Kidney (tissue), 14 donors: Measurements from ENCODE around the gene TCF7L1. TPM values are rescaled to one million over a fixed set of nuclear protein-coding genes. Genes with fewer than 3 reads are reported as not detected.

Source experiments
- DNase-seq, 5 donors: peaks; one replicate each; pipeline ENCODE4 v3.0.0-alpha.2; 2013 to 2020
- FAIRE-seq: peaks from 2 replicates; lab custom pipeline; 2012; peaks lifted over from hg19 to GRCh38; lab: Jason Lieb, UNC
- H3K27ac ChIP-seq, 2 donors: one replicate each; pipeline ENCODE4 v1.7.0; 2013; ENCODE audit warnings: low read depth in 2 of 2, low read length in 2 of 2, inconsistent platforms in 1 of 2
- H3K27me3 ChIP-seq: one replicate; pipeline ENCODE4 v1.7.1; 2013; ENCODE audit warnings: low read length, inconsistent platforms; ENCODE audit not compliant: control insufficient read depth, insufficient read depth
- H3K36me3 ChIP-seq, 3 donors: one replicate each; pipeline versions ENCODE4 v1.7.0 to v1.7.1; 2013; ENCODE audit warnings: low read length in 3 of 3, control low read depth in 1 of 3, inconsistent platforms in 1 of 3; ENCODE audit not compliant: insufficient read depth in 3 of 3, control insufficient read depth in 2 of 3
- H3K4me1 ChIP-seq, 3 donors: one replicate each; pipeline versions ENCODE4 v1.7.0 to v1.7.1; 2013; ENCODE audit warnings: low read length in 3 of 3, inconsistent platforms in 1 of 3, low read depth in 1 of 3; ENCODE audit not compliant: control insufficient read depth in 2 of 3, insufficient read depth in 2 of 3
- H3K4me3 ChIP-seq, 3 donors: one replicate each; pipeline versions ENCODE4 v1.7.0 to v1.8.1; 2013; ENCODE audit warnings: low read length in 3 of 3, control low read depth in 1 of 3, inconsistent platforms in 1 of 3
- H3K9ac ChIP-seq, 3 donors: one replicate each; pipeline versions ENCODE4 v1.7.0 to v1.7.1; 2013; ENCODE audit warnings: low read length in 3 of 3, control low read depth in 1 of 3, inconsistent platforms in 1 of 3
- H3K9me3 ChIP-seq, 3 donors: one replicate each; pipeline versions ENCODE4 v1.7.0 to v1.7.1; 2013; ENCODE audit warnings: low read length in 3 of 3, control low read depth in 1 of 3, inconsistent platforms in 1 of 3; ENCODE audit not compliant: control insufficient read depth in 2 of 3, insufficient read depth in 1 of 3
- CTCF ChIP-seq: IDR thresholded peaks from 3 replicates; pipeline ENCODE4 v1.5.1; 2012; ENCODE audit warnings: mild to moderate bottlenecking, moderate library complexity, borderline replicate concordance; ENCODE audit not compliant: insufficient read depth; ENCODE audit errors: extremely low read depth
- intact Hi-C: fragments of 100-400 bp; cut with DNase I; formaldehyde crosslinking; loops from one replicate; pipeline ENCODE4 v1.11.1; 2022
- polyA plus RNA-seq: library from polyadenylated mRNA; stranded (reverse); fragments of 350-450 nt; fragmentation: Illumina TruSeq; extraction: RNeasy Lipid Tissue Mini Kit (QIAGEN cat#74804); gene quantifications from one replicate; pipeline ENCODE4 v1.2.3, GENCODE V29; 2014; ENCODE audit warnings: low read depth, low replicate concordance; ENCODE audit not compliant: insufficient read depth
- total RNA-seq: library from RNA; stranded (reverse); fragmentation: NEBNext Ultra II Directional; extraction: Animal tissue kit (Norgen Biotek cat#: 25700); gene quantifications from one replicate; pipeline ENCODE4 v1.2.1, GENCODE V29; 2021
- donor health status: control.
- donor health status: control.
- donor health status: control.
- donor health status: control.
- donor health status: control.
- donor health status: DM: yes; HTN: yes; CAD: no.
- donor health status: Normal renal cell carcinoma (clear cell type).

TCF7L1 gene
- total and polyA plus RNA-seq, 2 donors from 2014 or later = 10.2 to 12.5 TPM

DNA sequence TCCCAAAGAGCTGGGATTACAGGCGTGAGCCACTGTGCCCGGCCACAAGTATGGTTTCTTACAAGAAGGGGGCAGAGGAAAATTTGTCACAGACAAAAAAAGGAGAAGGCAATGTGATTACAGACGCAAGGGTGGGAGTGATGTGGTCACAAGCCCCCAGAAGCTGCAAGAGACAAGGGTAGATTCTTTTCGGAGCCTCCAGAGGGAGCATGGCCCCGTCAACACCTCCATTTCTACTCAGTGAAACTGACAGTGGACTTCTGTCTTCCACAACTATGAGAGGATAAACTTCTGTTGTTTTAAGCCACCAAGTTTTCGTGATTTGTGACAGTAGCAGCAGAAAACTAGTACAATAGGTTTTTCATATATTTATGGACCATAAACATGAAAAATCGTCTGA, 2.1 kb upstream of the TCF7L1 start:
- peaks cover 0 to 7% (median 7%) of the 10 kb centered on the region in 3 donors for H3K4me1 ChIP-seq
- no peak overlapping the region for H3K27ac ChIP-seq
- FAIRE-seq (no peak), DNase-seq (peak in 4 of 5 donors; percentile 48 to 71 (median 53))
- intact Hi-C loops = loop anchor here (10.0 kb wide), 1 partner anchor 144 kb away; no protein-coding TSS in a partner anchor
- peak; percentile 31 for TF ChIP-seq CTCF
- no peak overlapping the region for H3K9ac ChIP-seq
- H3K4me3 ChIP-seq = no peak overlapping the region
- no peaks in the 10 kb centered on the region for H3K9me3 ChIP-seq
- no peaks in the 10 kb centered on the region for H3K27me3 ChIP-seq
- no peaks in the 10 kb centered on the region for H3K36me3 ChIP-seq

DNA sequence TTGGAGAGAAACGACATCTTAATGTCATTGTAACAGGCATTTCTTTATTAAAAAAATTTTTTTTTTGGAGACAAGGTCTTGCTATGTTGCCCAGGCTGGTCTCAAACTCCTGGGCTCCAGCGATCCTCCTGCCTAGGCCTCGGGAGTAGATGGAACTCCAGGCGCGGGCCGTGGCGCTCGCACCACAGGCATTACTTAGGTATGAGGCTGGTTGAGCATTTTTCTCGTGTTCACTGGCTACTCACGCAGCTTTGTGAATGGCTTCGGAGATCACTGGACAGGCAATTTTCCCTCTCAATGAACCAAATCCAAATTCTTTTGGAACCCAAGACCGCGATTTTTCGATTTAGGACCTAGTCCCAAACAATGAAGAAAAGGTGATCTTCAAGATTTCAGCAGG, 795 bp upstream of the TCF7L1 start:
- no peak for TF ChIP-seq CTCF
- Histone ChIP-seq H3K36me3 (no peaks in the 10 kb centered on the region), H3K4me3 (peak overlapping the region; percentile 45 to 62 (median 58)), H3K9me3 (no peaks in the 10 kb centered on the region), H3K27ac (peak overlapping the region in 1 of 2 donors; percentile 37), H3K9ac (peak overlapping the region; percentile 24 to 40 (median 25)), H3K27me3 (no peaks in the 10 kb centered on the region), H3K4me1 (peaks cover 0 to 7% (median 7%) of the 10 kb centered on the region in 3 donors)
- DNase-seq (peak in 3 of 5 donors; percentile 51 to 57 (median 54)), FAIRE-seq (no peak)
- intact Hi-C loops = loop anchor here (10.0 kb wide), 1 partner anchor 142 kb away; no protein-coding TSS in a partner anchor

GRCh38 chr2:85133751-85134254, 611 bp downstream of the TCF7L1 start:
- H3K9ac ChIP-seq = peak overlapping the region; percentile 51 to 73 (median 65)
- intact Hi-C loops = loop anchor here (10.0 kb wide), 1 partner anchor 141 kb away; no protein-coding TSS in a partner anchor

More at GRCh38 chr2:85133751-85134254, 611 bp downstream of the TCF7L1 start:
- FAIRE-seq (no peak), DNase-seq (peak in 4 of 5 donors; percentile 63 to 84 (median 70))
- H3K9me3 ChIP-seq = no peaks in the 10 kb centered on the region
- H3K4me3 ChIP-seq = peak overlapping the region; percentile 63 to 77 (median 73)
- TF ChIP-seq CTCF = no peak
- peaks cover 0 to 7% (median 7%) of the 10 kb centered on the region in 3 donors for H3K4me1 ChIP-seq
- peak overlapping the region; percentile 72 to 77 for H3K27ac ChIP-seq
- no peaks in the 10 kb centered on the region for H3K27me3 ChIP-seq
- H3K36me3 ChIP-seq = no peaks in the 10 kb centered on the region
